Subcutaneous adipose tissue (tissue), 4 donors: ENCODE data around the gene ZNF23. TPM values are rescaled to one million over a fixed set of nuclear protein-coding genes. Genes with fewer than 3 reads are reported as not detected.

ENCODE experiments used
- total RNA-seq, 4 donors: library from RNA; depleted of rRNA; stranded (reverse); fragments of >200 nt; gene quantifications; one replicate each; pipeline ENCODE4 v1.1.0, GENCODE V29; 2016
- TF ChIP-seq, protein P1 (sequence below): fragments of 450-650 bp; IDR thresholded peaks from one replicate; pipeline ENCODE4 v1.5.1; 2016; ENCODE audit warnings: low read depth, mild to moderate bottlenecking, control low read depth, antibody characterized with exemption, moderate library complexity

The ZNF23 gene
- total RNA-seq, 4 donors from 2014 or later: 8.5 to 19.0 (median 13.5) TPM

DNA sequence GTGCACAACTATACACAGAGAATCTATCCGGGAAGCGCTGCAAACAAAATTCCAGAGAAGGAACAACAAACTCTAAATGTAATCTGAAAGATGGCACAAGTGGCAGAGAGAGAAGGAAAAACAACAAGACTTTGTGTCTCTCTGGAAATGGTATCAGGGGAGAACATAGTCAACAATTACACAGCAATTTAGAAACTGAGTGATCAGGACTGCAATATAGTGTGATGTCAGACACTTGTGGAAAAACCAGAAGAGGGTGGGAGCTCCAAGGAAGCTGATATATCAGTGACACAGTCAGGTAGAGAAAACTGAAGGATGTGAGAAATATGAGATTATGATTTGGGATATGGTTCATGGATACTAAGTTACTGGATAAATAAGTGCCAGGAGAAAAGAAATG is 18.9 kb upstream of the ZNF23 start:
- TF ChIP-seq, protein P1, sequence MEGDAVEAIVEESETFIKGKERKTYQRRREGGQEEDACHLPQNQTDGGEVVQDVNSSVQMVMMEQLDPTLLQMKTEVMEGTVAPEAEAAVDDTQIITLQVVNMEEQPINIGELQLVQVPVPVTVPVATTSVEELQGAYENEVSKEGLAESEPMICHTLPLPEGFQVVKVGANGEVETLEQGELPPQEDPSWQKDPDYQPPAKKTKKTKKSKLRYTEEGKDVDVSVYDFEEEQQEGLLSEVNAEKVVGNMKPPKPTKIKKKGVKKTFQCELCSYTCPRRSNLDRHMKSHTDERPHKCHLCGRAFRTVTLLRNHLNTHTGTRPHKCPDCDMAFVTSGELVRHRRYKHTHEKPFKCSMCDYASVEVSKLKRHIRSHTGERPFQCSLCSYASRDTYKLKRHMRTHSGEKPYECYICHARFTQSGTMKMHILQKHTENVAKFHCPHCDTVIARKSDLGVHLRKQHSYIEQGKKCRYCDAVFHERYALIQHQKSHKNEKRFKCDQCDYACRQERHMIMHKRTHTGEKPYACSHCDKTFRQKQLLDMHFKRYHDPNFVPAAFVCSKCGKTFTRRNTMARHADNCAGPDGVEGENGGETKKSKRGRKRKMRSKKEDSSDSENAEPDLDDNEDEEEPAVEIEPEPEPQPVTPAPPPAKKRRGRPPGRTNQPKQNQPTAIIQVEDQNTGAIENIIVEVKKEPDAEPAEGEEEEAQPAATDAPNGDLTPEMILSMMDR: no peak

DNA sequence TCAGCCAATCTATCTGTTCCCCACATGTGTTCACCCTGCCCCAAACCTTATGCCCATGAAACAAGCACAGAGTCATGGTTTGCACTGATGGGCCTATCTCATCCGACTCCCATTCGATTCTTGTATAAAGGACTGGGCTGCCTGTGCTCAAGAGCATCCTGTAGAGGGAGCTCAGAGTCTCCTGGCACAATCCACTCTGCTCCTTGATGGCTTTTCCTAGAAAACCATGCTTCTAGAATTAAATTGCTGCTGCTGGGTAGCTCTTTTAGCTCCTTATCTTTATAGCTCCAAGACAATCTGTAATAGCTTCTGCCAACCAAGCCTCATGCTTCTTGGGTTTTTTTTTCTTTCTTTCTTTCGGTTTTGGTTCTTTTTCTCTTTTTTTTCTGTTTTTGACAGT is 17.4 kb upstream of the ZNF23 start:
- TF ChIP-seq, protein P1: no peak

DNA sequence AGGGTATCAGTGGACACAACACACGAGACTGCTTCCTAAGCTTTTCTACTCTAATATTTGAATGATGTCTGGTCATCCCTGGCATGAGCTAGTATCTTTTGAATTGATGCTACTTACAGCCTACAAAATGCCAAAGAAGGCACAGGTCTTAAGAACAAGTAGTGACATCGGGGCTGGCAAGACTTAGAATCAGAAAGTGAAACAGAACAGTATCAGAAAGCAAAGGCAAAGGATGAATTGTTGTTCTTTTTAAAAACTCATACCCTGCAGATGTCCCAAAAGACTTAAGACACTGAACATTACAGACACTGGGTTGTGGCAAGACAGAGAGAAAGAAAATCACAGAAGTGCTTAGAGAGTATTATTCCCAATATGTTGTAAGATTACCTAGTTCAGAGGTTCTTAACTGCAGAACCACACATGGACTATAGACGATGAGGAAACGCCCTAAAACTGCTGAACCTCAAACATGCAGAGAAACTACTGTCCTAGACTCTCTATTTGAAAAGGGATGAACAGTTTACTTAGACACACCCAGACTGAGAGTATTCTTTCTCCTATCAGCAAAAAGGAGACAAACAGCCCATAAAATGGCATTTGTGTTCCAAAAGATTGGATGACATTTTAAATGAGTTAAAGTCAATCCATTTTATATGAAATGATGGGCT is 14.5 kb upstream of the ZNF23 start:
- TF ChIP-seq, protein P1: no peak

DNA sequence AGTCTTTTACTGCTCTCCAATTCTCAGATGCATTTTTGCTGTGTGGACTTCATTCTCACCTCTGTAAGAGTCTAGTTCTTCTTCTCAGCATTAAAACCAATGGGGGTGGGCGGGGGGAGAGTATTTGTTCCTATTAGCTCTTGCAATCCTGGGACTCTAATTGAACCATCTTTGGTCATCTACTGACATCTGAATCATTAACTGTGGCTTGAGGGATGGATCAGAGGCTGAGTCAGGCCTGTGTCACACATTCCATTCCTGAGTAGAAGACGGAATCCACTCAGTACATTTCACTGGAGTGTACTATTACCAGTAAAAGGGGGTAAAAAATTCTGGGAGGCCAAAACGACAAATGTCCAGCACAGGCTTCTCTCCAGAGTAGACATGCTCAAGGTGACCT is 12.8 kb upstream of the ZNF23 start:
- TF ChIP-seq, protein P1: no peak

DNA sequence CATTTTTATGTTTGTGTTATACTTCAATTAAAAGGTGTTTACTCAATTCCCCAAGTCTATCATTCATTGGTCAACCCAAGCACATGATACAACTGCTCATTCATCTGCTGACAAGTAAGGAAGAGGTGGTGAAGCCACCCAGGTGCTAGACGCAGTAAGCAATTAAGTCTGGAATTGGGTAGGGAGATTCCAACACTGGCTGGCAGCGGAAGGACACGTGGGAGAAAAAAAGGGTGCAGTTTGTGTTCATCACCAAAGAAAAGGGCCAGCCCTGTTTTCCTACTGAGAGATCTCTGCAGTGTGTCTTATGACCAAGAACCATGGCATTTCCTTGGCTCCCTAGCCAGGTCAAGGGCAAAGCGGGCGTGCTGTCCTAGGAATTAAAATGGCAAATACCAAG is 11.8 kb upstream of the ZNF23 start:
- TF ChIP-seq, protein P1: no peak

DNA sequence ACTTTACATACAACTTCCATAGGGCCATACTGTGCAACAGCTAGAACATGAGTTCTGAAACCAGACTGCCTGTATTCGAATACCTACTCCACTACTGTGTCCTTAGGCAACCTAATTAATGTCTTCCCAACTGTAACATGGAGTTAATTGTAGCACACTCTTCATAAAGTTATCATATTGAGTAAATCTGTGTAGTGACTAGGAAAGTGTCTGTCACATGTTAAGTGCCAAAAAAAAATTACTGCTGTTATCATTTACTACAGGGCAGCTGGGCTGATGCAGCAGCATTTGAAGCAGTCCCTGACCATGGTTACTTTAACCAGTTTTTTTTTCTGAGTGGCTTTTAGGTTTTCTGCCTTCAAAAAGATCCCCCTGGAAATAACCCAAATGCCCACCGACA is 10.9 kb upstream of the ZNF23 start:
- TF ChIP-seq, protein P1: no peak

DNA sequence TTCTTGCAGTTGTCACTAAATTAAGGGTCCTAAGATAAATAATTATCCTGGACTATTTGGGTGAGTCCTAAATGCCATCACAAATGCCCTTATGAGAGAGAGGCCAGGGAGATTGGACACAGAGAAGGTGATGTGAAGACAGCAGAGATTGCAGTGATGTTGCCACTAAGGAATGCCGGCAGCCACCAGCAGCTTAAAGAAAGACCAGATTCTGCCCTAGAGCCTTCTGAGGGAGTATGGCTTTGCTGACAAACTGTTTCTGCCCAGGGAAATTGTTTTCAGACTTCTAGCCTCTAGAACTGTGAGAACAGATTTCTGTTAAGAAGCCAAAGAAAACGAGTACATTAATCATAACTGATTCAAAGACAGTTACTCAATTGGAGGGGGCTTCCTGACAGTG is 10.0 kb upstream of the ZNF23 start:
- TF ChIP-seq, protein P1: no peak
